Measurements from ENCODE around the gene OR8D1. TPM values are rescaled to one million over a fixed set of nuclear protein-coding genes. Genes with fewer than 3 reads are reported as not detected.

Gene OR8D1
- total RNA-seq, 1 experiment from 2014 or later, result not detected

DNA sequence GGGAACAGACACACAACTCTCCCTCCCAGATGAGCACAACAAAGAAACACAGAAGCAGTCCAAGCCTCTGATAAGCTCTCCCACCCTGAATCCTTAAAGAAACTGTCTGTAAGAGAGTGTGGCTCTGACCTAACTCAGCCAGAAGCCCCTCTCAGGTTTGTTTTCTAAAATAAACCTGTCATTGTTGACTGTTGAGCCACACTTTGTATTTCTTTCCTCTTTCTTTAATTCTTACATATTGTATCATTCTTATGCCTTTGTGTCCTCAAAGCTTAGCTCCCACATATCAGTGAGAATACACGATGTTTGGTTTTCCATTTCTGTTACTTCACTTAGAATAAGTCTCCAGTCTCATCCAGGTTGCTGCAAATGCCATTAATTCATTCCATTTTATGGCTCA is 14.0 kb upstream of the OR8D1 start:
- Histone ChIP-seq H3K27ac (ENCODE audit: low read length) (no peak overlapping the region), H3K4me2 (ENCODE audit: low read depth, low read length, poor library complexity, severe bottlenecking) (no peak overlapping the region), H3K79me2 (ENCODE audit: low read length) (no peaks in the 10 kb centered on the region), H3K9me2 (replicated peaks; ENCODE audit: insufficient read depth, low read length) (no peaks in the 10 kb centered on the region), H3K9ac (ENCODE audit: low read length) (no peak overlapping the region), H3K9me3 (ENCODE audit: low read length) (no peaks in the 10 kb centered on the region), H3K4me3 (ENCODE audit: low read length) (no peak overlapping the region), H2AFZ (ENCODE audit: low read length) (no peak overlapping the region), H3K27me3 (ENCODE audit: low read length) (no peaks in the 10 kb centered on the region), H4K20me1 (ENCODE audit: insufficient read depth, low read depth, low read length) (no peaks in the 10 kb centered on the region), H3K36me3 (ENCODE audit: insufficient read depth, low read length) (no peaks in the 10 kb centered on the region), H3K4me1 (ENCODE audit: low read length) (peaks cover 15% of the 10 kb centered on the region)
- no peak for DNase-seq

DNA sequence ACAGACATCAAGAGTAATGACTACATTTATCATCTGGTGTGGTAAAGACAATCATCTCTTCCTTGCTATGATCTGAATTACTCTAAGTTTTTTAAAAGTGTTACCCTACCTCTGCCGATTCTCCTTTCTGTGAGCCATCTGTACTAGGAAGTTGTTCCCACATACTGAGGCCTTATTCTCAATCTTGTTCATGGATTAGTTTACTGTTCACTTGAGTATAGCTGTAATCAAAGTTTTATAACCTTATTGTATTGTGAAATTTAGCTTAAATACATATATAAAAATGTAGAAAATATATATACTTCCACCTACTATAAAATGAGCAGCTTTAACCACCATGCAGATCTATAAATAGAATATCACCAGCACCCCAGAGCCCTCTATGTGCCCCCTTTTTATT is 8.6 kb upstream of the OR8D1 start:
- Histone ChIP-seq H3K4me1 (ENCODE audit: low read length) (no peaks in the 10 kb centered on the region), H3K4me2 (ENCODE audit: low read depth, low read length, poor library complexity, severe bottlenecking) (no peak overlapping the region), H3K27ac (ENCODE audit: low read length) (no peak overlapping the region), H2AFZ (ENCODE audit: low read length) (no peak overlapping the region), H3K9me2 (replicated peaks; ENCODE audit: insufficient read depth, low read length) (no peaks in the 10 kb centered on the region), H3K79me2 (ENCODE audit: low read length) (no peaks in the 10 kb centered on the region), H3K36me3 (ENCODE audit: insufficient read depth, low read length) (no peaks in the 10 kb centered on the region), H3K4me3 (ENCODE audit: low read length) (no peak overlapping the region), H4K20me1 (ENCODE audit: insufficient read depth, low read depth, low read length) (no peaks in the 10 kb centered on the region), H3K9ac (ENCODE audit: low read length) (no peak overlapping the region), H3K27me3 (ENCODE audit: low read length) (no peaks in the 10 kb centered on the region), H3K9me3 (ENCODE audit: low read length) (no peaks in the 10 kb centered on the region)
- no peak for DNase-seq

DNA sequence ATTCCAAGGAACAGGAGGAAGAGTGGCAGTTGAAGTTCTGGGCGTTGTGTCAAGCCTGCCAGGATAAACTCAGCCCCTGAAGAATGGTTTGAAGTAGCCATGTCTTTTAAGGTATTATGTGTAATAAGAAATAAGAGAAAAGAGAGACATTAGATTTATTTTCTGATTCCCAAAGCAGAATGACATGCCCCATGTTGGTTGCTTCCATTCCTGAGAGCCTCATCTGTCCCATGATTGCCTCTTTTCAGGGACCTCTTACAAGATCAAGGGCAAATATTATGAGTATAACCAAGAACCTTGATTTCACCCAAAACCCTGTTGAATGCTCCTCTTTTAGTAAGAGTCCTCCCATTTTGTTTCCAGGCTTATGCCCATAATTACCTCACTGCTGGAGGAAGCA is 6.3 kb upstream of the OR8D1 start, which contains the start of gene OR8D2:
TSS of gene OR8D2 (minus strand) at position 101 of the 400 bp plus-strand sequence. CDS start at position 101, 0 bp downstream.
- H3K4me2 ChIP-seq (ENCODE audit: low read depth, low read length, poor library complexity, severe bottlenecking), result no peak within 1 kb of the TSS
- DNase-seq, result no peak
- H4K20me1 ChIP-seq (ENCODE audit: insufficient read depth, low read depth, low read length), result no peaks in the 10 kb centered on the region
- H3K27me3 ChIP-seq (ENCODE audit: low read length), result no peaks in the 10 kb centered on the region
- no peak within 1 kb of the TSS for H3K27ac ChIP-seq (ENCODE audit: low read length)
- H3K9me3 ChIP-seq (ENCODE audit: low read length), result no peaks in the 10 kb centered on the region
- no peak within 1 kb of the TSS for H3K9ac ChIP-seq (ENCODE audit: low read length)
- H3K9me2 ChIP-seq (replicated peaks; ENCODE audit: insufficient read depth, low read length), result no peaks in the 10 kb centered on the region
- no peaks in the 10 kb centered on the region for H3K79me2 ChIP-seq (ENCODE audit: low read length)
- no peaks in the 10 kb centered on the region for H3K36me3 ChIP-seq (ENCODE audit: insufficient read depth, low read length)
- no peaks in the 10 kb centered on the region for H3K4me1 ChIP-seq (ENCODE audit: low read length)
- H2AFZ ChIP-seq (ENCODE audit: low read length), result no peak within 1 kb of the TSS
- no peak within 1 kb of the TSS for H3K4me3 ChIP-seq (ENCODE audit: low read length)

DNA sequence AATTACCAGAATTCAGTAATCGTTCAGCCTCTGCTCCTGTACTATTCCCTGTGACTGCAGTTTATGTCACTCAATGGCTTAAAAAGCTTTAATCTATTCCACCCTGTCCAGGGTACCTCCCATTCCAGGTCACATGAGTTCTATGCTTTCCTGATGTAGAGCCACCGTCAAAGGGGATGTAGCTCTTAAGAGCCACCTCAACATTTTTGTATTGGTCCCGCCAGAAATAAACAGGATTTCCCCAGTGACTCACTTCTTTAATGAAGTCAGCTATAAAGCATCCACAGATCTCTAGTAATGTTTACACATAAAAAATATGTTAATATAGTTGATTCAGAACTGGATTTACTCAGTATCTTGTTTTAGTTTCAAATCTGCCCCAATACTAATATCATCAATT is 1.3 kb upstream of the OR8D1 start:
- Histone ChIP-seq H3K4me2 (ENCODE audit: low read depth, low read length, poor library complexity, severe bottlenecking) (no peak overlapping the region), H3K4me3 (ENCODE audit: low read length) (no peak overlapping the region), H4K20me1 (ENCODE audit: insufficient read depth, low read depth, low read length) (no peaks in the 10 kb centered on the region), H3K27me3 (ENCODE audit: low read length) (no peaks in the 10 kb centered on the region), H3K9me3 (ENCODE audit: low read length) (no peaks in the 10 kb centered on the region), H3K9me2 (replicated peaks; ENCODE audit: insufficient read depth, low read length) (no peaks in the 10 kb centered on the region), H3K27ac (ENCODE audit: low read length) (no peak overlapping the region), H3K9ac (ENCODE audit: low read length) (no peak overlapping the region), H3K79me2 (ENCODE audit: low read length) (no peaks in the 10 kb centered on the region), H3K4me1 (ENCODE audit: low read length) (no peaks in the 10 kb centered on the region), H2AFZ (ENCODE audit: low read length) (no peak overlapping the region), H3K36me3 (ENCODE audit: insufficient read depth, low read length) (no peaks in the 10 kb centered on the region)
- DNase-seq, result no peak

DNA sequence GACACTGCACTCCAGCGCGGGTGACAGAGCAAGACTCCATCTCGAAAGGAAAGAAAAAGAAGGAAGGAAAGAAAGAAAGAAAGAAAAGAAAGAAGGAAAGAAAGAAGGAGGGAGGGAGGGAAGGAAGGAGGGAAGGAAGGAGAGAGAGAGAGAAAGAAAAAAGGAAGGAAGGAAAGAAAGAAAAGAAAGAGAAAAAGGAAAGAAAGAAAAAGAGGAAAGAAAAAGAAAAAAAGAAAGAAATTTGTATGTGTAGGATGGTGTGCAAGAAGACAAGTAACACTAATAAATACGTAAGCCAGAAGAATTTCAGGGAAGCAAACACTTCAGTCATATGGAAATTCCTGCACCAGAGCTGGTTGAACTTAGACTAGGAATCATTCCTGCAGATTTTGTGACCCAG is 618 bp downstream of the OR8D1 start:
- H3K27me3 ChIP-seq (ENCODE audit: low read length), result no peaks in the 10 kb centered on the region
- no peak overlapping the region for H3K4me2 ChIP-seq (ENCODE audit: low read depth, low read length, poor library complexity, severe bottlenecking)
- H3K4me1 ChIP-seq (ENCODE audit: low read length), result no peaks in the 10 kb centered on the region
- no peak overlapping the region for H3K9ac ChIP-seq (ENCODE audit: low read length)
- no peaks in the 10 kb centered on the region for H4K20me1 ChIP-seq (ENCODE audit: insufficient read depth, low read depth, low read length)
- H3K36me3 ChIP-seq (ENCODE audit: insufficient read depth, low read length), result no peaks in the 10 kb centered on the region
- H3K4me3 ChIP-seq (ENCODE audit: low read length), result no peak overlapping the region
- H3K79me2 ChIP-seq (ENCODE audit: low read length), result no peaks in the 10 kb centered on the region
- H2AFZ ChIP-seq (ENCODE audit: low read length), result no peak overlapping the region
- no peak for DNase-seq
- H3K9me2 ChIP-seq (replicated peaks; ENCODE audit: insufficient read depth, low read length), result no peaks in the 10 kb centered on the region
- no peak overlapping the region for H3K27ac ChIP-seq (ENCODE audit: low read length)
- no peaks in the 10 kb centered on the region for H3K9me3 ChIP-seq (ENCODE audit: low read length)

DNA sequence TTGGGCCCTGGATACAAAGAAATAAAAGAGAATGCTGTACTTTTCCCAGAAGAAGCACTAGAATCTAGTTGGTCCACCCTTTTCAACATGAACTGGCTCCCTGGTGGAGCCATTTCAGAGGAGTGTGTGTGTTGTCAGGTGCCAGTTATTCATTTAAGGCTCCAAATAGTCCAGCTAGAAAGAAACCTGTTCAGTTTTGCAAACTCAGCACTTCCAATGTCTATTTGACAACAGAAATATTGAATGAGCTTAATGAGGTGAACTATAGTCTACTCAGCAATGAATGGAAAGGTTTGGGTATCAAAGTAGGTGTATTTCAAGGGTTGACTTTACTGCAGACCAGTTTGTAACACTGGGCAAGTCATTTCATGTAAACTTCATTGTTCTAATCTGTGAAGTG is 2.1 kb downstream of the OR8D1 start:
- Histone ChIP-seq H3K27me3 (ENCODE audit: low read length) (no peaks in the 10 kb centered on the region), H3K4me3 (ENCODE audit: low read length) (no peak overlapping the region), H4K20me1 (ENCODE audit: insufficient read depth, low read depth, low read length) (no peaks in the 10 kb centered on the region), H3K9me3 (ENCODE audit: low read length) (no peaks in the 10 kb centered on the region), H3K4me1 (ENCODE audit: low read length) (no peaks in the 10 kb centered on the region), H3K9ac (ENCODE audit: low read length) (no peak overlapping the region), H2AFZ (ENCODE audit: low read length) (no peak overlapping the region), H3K9me2 (replicated peaks; ENCODE audit: insufficient read depth, low read length) (no peaks in the 10 kb centered on the region), H3K36me3 (ENCODE audit: insufficient read depth, low read length) (no peaks in the 10 kb centered on the region), H3K27ac (ENCODE audit: low read length) (no peak overlapping the region), H3K79me2 (ENCODE audit: low read length) (no peaks in the 10 kb centered on the region), H3K4me2 (ENCODE audit: low read depth, low read length, poor library complexity, severe bottlenecking) (no peak overlapping the region)
- no peak for DNase-seq

DNA sequence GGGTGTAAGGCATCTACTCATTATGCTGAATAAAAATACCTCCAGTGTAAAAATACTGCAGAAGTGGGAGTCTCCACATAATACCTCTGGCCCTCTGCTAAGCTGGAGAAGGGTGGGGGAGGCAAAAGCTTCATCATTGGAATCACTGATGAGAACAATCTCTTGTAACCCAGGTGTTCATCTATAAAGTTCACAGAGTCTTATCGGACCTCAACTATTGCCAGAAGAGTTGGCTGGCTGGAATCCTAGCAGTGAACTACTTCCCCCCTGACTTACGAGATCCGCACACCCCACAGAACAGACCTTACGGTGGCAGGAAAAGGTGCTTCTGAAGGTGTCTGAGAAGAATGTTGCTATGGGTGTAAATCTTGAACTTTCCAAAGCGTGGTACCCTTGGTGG is 2.5 kb downstream of the OR8D1 start:
- Histone ChIP-seq H3K27me3 (ENCODE audit: low read length) (no peaks in the 10 kb centered on the region), H3K4me1 (ENCODE audit: low read length) (no peaks in the 10 kb centered on the region), H3K9me2 (replicated peaks; ENCODE audit: insufficient read depth, low read length) (no peaks in the 10 kb centered on the region), H4K20me1 (ENCODE audit: insufficient read depth, low read depth, low read length) (no peaks in the 10 kb centered on the region), H3K27ac (ENCODE audit: low read length) (no peak overlapping the region), H3K4me3 (ENCODE audit: low read length) (no peak overlapping the region), H3K79me2 (ENCODE audit: low read length) (no peaks in the 10 kb centered on the region), H3K9me3 (ENCODE audit: low read length) (no peaks in the 10 kb centered on the region), H3K9ac (ENCODE audit: low read length) (no peak overlapping the region), H3K36me3 (ENCODE audit: insufficient read depth, low read length) (no peaks in the 10 kb centered on the region), H2AFZ (ENCODE audit: low read length) (no peak overlapping the region), H3K4me2 (ENCODE audit: low read depth, low read length, poor library complexity, severe bottlenecking) (no peak overlapping the region)
- DNase-seq, result no peak

DNA sequence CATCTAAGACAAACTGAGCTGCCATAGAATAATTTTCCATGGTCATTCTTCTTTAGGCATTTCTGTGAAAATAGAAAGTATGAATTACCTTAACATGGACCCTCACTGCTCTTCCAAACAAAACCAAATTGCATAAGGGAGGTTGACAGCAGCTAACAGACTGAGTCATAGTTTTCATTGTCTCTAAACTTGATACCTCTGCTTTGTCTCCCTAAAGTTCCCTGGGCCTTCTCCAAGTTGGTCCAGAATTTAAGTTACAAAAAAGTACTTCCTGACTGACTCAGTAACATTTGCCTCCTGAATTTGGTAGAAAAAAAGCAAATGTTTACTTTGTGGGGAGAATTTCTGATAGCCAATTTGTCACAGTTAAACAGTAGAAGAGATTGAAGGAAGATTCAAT is 3.0 kb downstream of the OR8D1 start:
- Histone ChIP-seq H2AFZ (ENCODE audit: low read length) (no peak overlapping the region), H3K9me3 (ENCODE audit: low read length) (no peaks in the 10 kb centered on the region), H4K20me1 (ENCODE audit: insufficient read depth, low read depth, low read length) (no peaks in the 10 kb centered on the region), H3K4me3 (ENCODE audit: low read length) (no peak overlapping the region), H3K4me2 (ENCODE audit: low read depth, low read length, poor library complexity, severe bottlenecking) (no peak overlapping the region), H3K9ac (ENCODE audit: low read length) (no peak overlapping the region), H3K36me3 (ENCODE audit: insufficient read depth, low read length) (no peaks in the 10 kb centered on the region), H3K27me3 (ENCODE audit: low read length) (no peaks in the 10 kb centered on the region), H3K4me1 (ENCODE audit: low read length) (no peaks in the 10 kb centered on the region), H3K9me2 (replicated peaks; ENCODE audit: insufficient read depth, low read length) (no peaks in the 10 kb centered on the region), H3K79me2 (ENCODE audit: low read length) (no peaks in the 10 kb centered on the region), H3K27ac (ENCODE audit: low read length) (no peak overlapping the region)
- DNase-seq, result no peak

DNA sequence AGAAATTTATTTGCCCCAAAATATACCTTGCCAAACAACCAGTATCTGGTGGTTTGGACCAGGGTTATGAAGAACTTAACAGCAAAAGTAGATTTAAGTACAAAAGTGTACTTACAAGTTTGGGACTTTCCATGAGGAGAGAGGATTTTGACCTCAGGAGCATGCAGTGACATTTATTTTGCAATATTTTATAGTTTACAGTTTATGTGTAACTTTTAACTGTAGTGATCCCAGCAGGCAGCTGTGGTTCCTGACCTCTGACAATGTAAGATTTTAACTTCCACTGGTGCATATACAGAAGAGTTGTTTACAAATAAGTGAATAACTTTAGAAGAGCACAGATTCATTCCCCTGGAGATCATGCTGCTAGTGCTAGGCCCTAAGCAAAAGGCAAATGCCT is 6.7 kb downstream of the OR8D1 start:
- no peak overlapping the region for H2AFZ ChIP-seq (ENCODE audit: low read length)

More for the DNA sequence above, 6.7 kb downstream of the OR8D1 start:
- no peaks in the 10 kb centered on the region for H3K79me2 ChIP-seq (ENCODE audit: low read length)
- H3K9ac ChIP-seq (ENCODE audit: low read length), result no peak overlapping the region
- H3K4me1 ChIP-seq (ENCODE audit: low read length), result no peaks in the 10 kb centered on the region
- no peak overlapping the region for H3K4me3 ChIP-seq (ENCODE audit: low read length)
- H3K27me3 ChIP-seq (ENCODE audit: low read length), result no peaks in the 10 kb centered on the region
- H4K20me1 ChIP-seq (ENCODE audit: insufficient read depth, low read depth, low read length), result no peaks in the 10 kb centered on the region
- no peaks in the 10 kb centered on the region for H3K9me2 ChIP-seq (replicated peaks; ENCODE audit: insufficient read depth, low read length)
- H3K27ac ChIP-seq (ENCODE audit: low read length), result no peak overlapping the region
- no peaks in the 10 kb centered on the region for H3K36me3 ChIP-seq (ENCODE audit: insufficient read depth, low read length)
- H3K9me3 ChIP-seq (ENCODE audit: low read length), result no peaks in the 10 kb centered on the region
- no peak for DNase-seq
- H3K4me2 ChIP-seq (ENCODE audit: low read depth, low read length, poor library complexity, severe bottlenecking), result no peak overlapping the region
